ENCODE measurements around the gene MAB21L3.
"Not testable (repeated sequence)": the region's sequence is repeated elsewhere in the genome, so short reads cannot be mapped to it uniquely, and the experiment has no call there.

MAB21L3 gene

GRCh38 chr1:116134476-116134773 lies 23.2 kb downstream of the MAB21L3 start:
- DNase-seq, result no peak

GRCh38 chr1:116138277-116138792 lies 27.1 kb downstream of the MAB21L3 start:
- DNase-seq, result no peak

DNA sequence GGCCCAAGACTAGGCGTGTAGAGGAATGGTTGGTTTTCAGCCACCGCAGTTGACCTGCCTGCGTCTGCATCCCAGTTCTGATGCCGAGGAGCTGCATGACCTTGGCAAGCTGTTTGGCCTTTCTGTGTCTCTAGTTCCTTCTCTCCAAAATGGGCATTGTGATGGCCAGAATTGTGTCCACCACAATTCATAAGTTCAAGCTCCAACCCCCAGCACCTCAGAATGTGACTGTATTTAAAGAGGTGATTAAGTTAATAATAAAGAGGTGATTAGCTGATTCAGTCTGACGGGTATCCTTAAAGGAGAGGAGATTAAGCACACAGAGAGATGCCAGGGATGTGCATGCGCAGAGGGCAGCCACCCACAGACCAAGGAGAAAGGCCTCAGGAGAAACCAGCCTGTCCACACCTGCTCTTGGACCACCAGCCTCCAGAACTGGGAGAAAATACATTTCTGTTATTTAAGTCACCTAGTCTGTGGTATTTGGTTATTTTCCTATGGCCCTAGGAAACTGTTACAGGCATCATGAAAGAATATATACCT lies 28.5 kb downstream of the MAB21L3 start:
- no peak for DNase-seq

GRCh38 chr1:116144151-116144550 lies 33.0 kb downstream of the MAB21L3 start:
- no peak for DNase-seq

DNA sequence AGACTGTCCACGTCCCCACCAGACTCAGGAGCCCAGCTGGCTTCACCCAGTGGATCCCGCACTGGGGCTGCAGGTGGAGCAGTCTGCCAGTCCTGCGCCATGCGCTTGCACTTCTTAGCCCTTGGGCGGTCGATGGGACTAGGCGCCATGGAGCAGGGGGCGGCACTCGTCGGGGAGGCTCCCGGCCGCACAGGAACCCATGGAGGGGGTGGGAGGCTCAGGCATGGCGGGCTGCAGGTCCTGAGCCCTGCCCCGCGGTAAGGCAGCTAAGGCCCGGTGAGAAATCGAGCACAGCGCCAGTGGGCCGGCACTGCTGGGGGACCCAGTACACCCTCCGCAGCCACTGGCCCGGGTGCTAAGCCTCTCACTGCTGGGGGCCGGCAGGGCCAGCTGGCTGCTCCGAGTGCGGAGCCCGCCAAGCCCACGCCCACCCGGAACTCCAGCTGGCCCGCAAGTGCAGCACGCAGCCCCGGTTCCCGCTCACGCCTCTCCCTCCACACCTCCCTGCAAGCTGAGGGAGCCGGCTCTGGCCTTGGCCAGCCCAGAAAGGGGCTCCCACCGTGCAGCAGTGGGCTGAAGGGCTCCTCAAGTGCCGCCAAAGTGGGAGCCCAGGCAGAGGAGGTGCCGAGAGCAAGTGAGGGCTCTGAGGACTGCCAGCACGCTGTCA lies 35.4 kb downstream of the MAB21L3 start:
- DNase-seq, result not testable (repeated sequence)

DNA sequence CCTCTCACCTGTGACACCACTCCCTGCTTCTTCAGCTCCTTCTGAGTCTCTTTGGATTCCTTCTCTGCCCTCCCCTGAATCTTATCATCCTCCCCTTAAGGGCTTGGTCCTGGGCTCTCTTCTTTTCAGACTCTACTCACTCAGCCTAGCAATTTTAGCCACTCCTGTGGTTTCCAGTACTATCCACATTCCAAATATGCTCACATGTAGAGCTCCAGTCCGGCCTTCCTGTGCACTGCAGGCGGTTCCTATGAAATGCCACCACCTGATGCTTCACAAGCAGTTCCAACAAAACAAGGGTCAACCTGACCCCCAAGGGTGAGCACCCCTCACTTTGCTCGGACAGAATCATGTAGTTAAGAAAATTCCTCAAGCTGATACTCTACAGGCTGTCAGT lies 35.9 kb downstream of the MAB21L3 start:
- no peak for DNase-seq

GRCh38 chr1:116147972-116148371 lies 36.8 kb downstream of the MAB21L3 start:
- DNase-seq, result no peak

- DNase-seq, result no peak
Measured at GRCh38 chr1:116148967-116149366, 37.8 kb downstream of the MAB21L3 start.

DNA sequence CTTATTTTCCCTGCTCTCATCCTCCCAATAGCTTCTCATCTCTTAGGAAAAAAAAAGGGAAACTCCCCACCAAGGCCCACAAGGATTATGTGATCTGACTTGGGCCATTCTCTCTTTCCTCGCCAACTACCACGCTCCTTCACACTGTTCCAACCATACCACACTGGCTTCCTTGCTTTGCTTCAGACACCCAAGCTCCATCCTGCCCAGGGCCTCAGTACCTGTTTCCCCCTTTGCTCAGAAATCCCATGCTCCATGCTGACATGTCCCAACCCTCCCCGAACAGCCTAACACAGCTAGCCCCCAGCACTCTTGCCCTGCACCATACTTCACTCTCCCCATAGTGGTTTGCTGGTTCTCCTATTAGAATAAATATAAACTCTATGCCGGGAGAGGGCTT lies 39.2 kb downstream of the MAB21L3 start:
- DNase-seq, result no peak

- DNase-seq, result peak in 50 of 56 donors; percentile 8 to 81 (median 56)
Measured at GRCh38 chr1:116151739-116152576, 40.8 kb downstream of the MAB21L3 start.

- no peak for DNase-seq
Measured at GRCh38 chr1:116152577-116152943, 41.4 kb downstream of the MAB21L3 start.

- DNase-seq, result no peak
Measured at GRCh38 chr1:116152950-116153691, 41.9 kb downstream of the MAB21L3 start.

- no peak for DNase-seq
Measured at GRCh38 chr1:116153692-116154031, 42.5 kb downstream of the MAB21L3 start.

- no peak for DNase-seq
Measured at GRCh38 chr1:116154536-116154935, 43.3 kb downstream of the MAB21L3 start.

GRCh38 chr1:116157096-116157495 lies 45.9 kb downstream of the MAB21L3 start:
- DNase-seq, result no peak

- DNase-seq, result peak in 2 of 56 donors; percentile 6 to 15
Measured at GRCh38 chr1:116159177-116159576, 48.0 kb downstream of the MAB21L3 start.

GRCh38 chr1:116159611-116160010 lies 48.4 kb downstream of the MAB21L3 start:
- no peak for DNase-seq

DNA sequence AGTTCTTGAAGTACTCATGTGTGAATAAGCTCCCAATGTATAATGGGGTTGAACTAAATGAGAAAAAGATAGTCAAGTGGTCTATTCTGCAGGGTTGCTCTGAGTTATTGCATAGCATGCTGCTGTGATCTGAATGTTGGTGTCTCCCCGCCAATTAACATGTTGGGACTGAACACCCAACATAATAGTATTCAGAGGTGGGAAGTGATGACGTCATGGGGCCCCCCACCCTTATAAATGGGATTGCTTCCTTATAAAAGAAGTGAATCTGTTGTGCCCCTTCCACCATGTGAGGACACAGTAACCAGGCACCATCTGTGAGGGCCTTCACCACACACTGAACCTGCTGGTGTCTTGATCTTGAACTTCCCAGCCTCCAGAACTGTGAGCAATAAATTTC lies 50.2 kb downstream of the MAB21L3 start:
- DNase-seq, result no peak

GRCh38 chr1:116161877-116162390 lies 50.7 kb downstream of the MAB21L3 start:
- DNase-seq, result no peak

DNA sequence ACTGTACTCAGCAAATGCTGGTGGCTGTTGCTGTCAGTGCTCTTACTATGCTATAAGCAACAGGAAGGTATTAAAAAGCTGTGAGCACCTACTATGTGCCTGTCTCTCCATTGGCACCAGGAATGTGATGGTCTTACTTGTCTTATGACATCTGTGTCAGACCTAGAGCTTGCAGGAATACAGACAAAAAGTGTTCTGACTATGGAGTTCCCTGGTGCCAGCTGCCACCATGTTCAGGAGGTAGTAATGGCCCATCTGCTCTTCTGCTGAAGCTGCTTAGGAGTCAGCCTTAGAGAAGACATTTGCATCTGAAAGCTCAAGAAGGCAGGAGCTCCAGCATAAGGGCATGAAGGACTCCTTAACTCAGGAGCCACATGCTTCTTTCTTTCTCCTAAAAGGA lies 52.3 kb downstream of the MAB21L3 start:
- no peak for DNase-seq

DNA sequence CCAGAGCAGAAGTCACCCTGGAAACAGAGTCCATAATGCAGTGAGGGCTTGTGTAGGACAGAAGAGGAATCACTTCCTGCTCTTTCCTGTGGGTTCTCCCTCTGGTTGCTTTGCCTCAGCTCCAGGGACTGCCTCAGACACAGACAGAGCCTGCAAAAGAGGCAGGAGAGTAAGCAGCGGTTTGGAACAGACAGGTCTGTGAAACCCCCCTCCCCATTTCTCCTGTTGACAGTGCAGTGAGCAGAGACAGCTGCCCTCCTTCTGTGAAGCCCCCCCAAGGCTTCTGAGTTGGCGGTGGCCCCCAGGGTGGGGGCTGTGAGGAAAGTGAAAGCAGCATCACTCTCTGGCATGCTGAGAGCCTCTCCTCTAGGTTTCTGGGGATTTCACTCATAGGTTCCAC lies 53.0 kb downstream of the MAB21L3 start:
- DNase-seq, result no peak

Measured in nucleus accumbens (tissue), 56 donors.